ENCODE data around the gene DELE1.

DELE1 gene, protein sequence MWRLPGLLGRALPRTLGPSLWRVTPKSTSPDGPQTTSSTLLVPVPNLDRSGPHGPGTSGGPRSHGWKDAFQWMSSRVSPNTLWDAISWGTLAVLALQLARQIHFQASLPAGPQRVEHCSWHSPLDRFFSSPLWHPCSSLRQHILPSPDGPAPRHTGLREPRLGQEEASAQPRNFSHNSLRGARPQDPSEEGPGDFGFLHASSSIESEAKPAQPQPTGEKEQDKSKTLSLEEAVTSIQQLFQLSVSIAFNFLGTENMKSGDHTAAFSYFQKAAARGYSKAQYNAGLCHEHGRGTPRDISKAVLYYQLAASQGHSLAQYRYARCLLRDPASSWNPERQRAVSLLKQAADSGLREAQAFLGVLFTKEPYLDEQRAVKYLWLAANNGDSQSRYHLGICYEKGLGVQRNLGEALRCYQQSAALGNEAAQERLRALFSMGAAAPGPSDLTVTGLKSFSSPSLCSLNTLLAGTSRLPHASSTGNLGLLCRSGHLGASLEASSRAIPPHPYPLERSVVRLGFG

DNA sequence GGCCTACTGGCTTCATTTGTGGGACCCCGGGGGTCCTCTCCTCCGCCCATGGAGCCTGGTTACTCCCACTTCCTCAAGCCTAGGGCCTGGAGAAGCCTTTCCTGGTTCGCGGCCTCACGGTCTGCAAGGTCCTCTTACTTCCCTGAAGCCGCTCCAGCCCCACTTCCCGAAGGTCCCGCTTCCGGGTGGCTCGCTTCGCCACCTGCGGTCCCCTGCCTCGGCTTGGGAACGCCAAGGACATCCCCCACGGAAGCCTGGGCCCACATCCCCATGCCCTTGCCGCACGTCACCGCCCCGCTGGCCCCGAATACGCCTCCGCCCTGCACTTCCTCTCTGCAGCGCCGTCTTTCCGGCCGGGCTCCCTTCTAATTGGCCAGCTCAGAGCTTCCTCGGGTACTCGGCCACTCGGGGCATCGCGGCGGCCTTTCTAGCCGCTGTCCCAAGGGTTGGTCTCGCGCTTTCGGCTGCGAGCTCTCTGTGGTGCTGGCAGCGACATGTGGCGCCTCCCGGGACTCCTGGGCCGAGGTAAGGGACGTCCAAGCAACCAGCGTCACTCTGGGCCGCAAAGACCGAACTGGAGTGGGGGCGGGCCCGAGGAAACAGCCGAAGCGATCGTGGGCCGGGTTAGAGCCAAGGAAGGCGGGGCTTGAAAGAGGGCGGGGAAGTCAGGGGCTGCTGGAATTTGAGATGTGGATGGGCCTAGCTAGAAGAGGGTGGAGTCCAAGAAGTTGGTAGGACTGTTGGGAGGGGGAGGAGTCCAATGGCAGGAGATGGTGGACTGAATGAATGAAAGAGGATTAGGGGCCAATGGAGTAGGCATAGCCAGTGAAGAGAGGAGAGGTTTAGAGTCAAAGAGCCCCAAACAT lies at the start of gene DELE1:
TSS of gene DELE1 (plus strand) at position 424 of the 866 bp plus-strand sequence. CDS start at position 495, 71 bp downstream.
- DNase-seq, result peak; percentile 92

DNA sequence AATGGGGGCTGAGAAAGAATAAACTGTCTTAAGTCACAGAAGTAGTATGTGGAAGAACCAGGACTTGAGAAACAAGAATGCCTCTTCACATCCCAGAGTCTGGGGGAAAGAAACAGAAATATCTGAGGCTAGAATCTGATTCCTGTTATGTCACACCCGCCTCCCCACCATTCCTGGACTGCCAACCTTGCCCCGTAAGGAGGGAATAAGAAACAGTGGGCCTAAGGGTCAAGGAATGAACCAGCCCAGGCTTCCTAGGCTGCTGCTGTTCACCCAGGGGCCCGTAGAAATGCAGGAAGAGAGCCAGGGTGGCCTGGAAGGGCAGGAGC lies 49.8 kb upstream of the DELE1 start:
- DNase-seq, result no peak

DNA sequence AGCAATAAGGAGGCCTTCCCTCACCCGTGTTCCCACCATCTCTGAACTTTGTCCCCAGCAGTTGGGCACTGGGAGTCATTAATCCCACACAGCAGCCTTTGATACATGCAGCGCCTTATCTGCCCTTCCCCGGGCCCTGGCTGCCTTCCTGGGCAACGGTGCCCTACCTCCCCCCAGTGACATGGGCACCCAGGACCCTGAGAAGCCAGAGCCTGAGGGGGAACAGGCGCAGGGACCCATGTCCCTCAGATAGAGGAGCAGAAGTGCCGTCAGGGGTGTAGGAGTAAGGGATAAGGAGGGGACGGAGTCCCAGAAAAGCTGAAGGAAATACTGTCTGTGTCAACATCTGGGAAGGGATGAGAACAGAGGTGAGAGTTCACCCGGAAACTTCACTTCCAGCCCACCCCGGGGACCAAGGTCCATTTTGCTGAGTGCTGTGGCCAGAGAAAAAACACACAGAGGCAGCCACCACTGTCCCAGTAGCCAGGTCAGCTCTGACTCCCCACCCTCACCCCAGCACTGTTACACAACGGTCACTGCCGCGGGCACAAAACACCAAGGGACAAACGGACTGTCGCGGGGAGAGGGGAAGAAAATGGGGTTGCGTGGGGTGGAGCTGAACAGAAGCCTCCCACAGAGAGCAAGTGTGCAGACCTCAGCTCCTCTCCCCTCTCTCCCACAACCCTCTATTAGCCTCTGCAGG lies 49.3 kb upstream of the DELE1 start:
- no peak for DNase-seq

DNA sequence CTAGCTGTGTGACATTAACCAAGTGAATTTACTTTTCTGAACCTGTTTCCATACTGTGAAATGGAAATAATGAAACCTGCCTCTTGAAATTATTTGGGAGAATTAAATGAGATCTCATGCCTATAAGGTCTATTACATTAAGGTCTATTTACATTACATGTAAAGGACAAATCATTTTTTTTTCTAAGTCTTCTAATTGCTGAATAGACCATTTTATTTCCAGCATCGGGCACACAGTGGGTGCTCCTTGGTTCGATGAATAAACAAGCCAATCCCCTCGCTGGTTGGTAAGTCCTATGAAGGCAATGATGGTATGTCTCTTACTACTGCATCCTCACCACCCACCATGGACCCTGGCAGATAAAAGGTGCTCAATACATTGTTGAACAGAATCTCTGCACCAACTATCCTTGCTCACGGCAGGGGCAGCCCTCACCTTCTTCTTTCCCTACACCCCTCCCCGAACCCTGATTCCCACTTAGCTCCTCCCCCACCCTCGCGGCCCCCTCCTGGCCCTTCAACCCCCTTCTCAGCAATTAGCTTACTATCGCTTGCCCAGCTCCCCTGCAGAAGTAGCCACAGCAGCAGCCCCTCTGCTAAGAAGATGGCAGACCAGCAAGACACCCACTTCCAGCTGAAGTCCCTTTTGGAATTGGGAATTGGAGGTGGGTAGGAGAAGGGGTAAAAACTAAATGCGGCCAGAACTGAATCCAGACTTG lies 48.5 kb upstream of the DELE1 start:
- no peak for DNase-seq

DNA sequence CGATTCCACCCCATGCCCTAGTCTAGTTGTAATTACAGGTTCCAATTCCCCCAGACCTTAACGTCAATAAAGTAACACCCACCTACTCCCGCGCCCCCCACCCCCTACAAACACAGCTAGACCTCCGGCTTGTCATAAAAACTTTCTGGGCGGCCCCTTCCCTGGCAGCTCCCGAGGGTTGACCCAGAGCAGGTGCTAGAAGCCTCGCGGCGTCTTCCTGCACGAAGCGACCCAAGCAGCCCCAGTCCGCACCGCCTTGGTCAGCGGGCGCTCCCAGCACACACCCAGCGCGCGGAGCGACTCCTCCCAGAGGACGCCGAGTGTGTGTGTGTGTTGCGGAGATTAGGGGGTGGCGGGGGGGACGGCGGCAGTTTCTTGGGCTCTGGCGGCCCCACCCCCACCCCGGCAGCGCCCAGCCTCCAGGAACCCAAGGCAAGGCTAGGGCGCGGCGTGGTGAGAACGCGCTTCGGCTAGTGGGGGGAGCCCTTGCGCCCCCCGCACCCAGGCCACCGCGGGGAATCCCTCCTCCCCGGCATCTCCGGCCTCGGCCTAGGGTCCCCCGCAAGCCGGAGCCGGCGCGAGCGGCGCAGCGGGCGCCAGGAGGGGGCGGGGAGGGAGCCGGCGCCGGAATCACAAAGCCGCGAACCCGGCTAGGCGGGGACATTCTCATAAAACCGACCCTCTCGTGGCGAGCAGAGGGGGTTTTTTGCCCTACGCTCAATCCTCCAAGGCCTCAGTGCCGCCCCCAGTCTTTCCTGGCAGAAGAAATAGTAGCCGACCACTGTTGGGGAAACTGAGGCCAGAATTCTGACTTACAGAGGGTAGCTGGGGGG lies 47.7 kb upstream of the DELE1 start:
- peak; percentile 25 for DNase-seq

DNA sequence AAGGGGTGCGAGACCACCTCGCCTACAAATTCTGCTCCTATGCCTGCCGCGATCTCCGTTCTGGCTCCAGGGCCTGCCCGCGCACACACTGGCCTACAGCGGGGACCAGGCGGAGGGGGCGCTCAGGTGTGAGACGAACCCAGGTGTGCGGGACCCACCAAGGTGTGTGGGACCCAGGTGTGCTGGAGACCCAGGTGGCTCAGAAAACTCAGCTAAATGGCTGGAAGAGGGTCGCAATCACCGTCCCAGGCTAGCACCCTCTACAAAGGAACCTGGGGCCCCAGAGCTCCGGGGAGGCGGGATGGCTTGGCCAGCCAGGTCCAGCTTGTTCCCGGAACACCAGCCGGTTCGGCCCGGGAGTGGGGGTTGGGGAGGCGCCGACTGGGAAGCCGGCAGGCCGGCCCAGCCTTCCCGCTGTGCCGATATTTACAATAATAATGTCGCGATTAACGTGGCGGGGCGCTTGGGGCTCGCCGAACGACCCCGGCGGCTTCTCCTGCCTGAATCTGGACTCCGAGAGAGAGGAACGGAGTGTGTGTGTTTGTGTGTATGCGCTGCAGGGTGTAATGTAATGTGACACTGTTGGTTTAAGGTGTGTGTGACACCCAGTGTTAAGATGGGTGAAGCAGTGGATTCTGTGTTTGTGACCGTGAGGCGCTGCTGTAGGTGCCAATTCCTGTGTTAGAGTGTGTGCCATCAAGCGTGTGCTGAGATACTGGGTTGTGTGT lies 46.9 kb upstream of the DELE1 start:
- DNase-seq, result no peak

DNA sequence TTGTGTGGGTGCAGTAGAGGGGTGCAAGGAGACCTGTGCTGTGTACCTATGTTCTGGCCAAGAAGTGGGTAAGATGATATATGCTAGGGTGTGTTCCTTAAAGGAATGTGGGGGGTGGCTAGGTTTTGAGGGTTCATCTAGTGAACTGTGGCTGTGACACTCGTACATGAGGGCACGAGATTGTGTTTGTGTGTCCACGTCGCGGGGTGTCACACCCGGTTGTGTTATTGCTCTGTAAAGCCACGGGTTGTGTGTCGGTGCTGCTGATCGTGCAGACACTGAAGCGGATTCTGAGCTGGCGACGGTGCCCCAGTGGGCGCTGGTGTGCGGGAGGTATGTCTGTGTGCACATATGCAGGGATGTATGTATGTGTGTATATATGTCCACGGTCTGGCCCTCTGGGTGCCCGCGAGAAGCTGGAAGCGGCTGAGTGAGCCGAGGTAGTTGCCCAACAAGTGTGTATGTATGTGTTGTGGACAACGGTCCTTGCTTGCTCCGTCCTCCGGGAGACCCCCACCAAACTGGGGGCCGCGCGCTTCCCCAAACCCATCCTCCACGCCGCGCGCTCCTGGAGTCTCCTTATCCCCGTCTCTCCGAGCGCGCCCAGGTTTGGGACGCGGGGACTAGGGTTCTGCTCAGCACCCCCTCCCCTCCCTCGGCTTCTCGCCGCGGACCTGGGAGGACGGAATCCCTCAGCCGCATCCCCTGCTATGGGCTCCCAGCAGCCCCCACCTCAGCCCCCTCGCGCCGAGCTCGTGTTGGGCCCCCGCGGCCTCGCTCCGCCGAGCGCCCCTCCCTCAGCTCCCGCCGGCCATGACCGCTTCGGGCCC lies 46.1 kb upstream of the DELE1 start:
- peak; percentile 50 for DNase-seq

DNA sequence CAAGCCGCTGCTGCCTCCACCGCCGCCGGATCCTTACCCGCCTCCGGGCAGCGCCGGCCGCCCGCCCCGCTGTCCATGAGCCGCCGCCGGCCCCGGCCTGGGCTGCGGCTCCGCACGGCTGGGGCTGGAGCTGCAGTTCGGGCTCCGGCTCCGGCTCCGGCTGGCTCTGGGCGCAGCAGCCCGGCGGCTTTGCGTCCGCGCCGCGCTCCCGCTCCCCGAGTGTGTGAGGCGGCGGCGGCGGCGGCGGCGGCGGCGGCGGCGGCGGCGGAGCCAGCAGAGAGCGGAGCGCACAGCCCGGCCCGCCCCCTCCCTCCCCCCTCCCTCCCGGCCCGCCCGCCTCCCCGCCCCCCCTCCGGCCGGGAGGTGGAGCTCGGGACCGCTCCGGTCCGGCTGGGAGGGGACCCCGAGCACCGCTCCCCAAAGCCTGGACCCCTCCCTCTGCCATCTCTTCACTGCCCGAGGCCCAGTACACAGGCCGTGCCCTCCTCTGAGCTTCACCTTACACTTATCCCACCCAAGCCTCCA lies 45.4 kb upstream of the DELE1 start, which contains the start of gene PCDH1:
TSS of gene PCDH1 (minus strand) at position 225 of the 525 bp plus-strand sequence. CDS start at position 77, 148 bp downstream.
- peak; percentile 57 for DNase-seq

DNA sequence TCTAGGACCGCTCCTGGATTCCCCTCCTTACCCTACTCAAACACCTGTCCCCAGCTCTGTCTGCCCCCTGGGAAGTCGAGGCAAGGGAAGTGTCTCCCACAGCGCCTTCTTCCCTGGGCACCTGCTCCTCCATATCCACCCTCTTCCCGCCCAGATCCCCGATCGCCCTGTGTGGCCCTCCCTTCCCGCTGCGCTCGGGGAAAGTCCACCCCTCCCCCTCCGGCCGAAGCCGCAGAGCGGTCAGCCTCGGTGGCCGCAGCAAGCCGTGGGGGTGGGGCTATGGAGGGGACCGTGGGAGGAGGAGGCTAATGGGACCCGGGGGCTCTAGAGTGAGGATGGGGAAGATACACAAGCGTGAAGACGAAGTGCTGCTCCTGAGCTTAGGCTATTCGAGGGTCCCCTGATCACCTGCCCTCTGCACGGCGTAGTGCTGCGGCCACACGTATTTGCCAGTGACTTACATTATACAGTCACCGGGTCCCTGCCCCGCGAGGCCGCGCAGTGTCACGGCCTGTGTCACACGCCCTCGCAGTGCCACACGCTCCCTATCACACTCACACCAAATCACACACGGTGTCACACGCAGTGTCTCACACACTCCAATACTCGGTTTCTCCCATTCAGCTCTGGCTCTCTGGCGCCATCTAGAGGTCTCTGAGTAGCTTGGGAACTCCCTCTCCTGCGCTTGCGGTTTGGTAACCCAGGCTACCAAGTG lies 44.8 kb upstream of the DELE1 start:
- peak; percentile 94 for DNase-seq

DNA sequence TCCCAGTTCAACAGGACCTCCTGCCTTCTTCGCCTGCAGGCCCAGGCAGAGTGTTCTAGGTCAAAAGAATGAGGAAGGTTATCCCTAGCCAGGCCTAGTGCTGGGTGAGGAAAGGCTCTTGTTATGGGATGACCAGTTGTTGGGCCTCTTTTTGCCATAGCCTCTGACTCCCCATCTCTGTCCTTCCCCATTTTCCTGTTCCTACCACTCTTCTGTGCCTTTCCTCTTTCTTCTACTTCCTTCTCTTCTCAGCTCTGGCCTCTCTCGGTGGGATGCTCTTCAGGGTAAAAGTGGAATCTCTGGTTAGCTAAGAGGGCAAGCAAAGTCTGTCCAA lies 44.3 kb upstream of the DELE1 start:
- no peak for DNase-seq

DNA sequence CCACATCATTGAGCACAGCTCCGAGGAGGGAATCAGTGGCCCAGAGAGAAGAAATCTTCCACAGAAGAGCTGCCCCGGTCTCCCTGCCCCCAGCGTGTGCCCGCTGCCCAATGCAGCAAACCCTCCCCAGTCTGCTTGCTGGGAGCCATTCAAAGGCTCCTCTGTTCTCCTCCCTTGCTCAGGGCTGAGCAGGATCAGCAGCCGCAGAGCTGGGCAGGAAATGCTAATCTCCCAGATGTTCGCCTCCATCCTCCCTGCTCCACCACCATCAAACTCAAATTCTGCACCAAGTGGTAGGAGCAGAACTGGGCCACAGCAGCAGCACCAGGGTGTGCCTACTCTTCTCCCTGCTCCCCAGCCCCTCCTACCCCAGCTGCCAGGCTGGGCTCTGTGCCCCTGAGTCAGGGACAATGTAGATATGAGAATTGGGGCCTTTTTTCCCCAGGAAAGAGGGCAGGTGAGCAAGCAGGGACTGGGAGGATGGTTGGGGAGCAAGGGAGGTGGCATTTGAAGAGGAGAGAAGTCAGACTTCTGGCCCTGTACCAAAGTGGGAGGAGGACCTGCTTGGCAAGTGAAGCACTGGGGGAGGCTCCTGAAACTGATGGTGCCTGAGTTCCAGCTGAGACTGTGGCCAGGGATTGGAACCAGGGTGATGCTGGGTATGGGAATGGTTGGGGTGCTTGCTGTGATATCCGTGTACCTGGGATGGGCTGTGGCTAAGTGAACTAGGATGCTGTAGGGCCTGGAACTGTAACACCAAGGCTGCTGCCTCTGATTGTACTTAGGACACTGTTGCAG lies 43.5 kb upstream of the DELE1 start:
- no peak for DNase-seq

DNA sequence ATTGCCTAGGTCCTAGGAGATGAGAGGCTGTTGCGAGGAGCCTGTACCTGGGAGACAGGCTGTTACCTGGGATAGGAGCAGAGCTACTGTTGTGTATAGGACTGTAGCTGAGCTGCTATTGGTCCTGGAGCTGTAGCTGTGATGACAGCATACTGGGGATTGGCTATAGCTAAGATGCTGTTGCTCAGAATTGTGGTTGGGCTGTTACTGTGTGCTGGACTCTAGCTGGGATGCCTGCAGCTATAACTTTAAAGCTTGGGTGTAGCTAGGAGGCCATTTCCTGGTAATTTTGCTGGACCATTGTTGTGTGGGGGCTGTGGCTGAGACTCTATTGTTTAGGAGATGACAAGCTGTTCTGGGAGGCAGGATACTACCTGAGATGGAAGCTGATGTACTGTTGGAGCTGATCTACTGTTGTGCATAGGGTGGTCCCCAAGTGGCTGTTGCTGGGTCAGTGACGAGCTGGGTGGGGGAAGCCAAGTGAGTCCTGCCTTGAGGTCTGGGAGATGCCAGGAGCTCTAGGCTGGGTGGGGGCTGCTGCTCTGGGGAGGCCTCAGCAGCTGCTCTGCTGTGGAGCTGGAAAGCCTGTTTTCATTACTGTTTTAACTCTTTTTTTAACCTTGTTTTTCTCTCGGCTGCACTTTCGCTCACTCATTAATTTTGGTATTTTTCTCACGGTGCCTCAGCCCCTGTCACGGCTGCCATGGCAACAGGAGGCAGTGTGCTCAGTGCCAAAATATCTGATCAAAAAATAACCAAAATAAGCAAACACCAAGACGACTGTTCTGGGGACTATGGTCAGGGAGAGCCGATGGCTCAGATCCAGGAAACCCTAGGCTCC lies 42.5 kb upstream of the DELE1 start:
- no peak for DNase-seq

DNA sequence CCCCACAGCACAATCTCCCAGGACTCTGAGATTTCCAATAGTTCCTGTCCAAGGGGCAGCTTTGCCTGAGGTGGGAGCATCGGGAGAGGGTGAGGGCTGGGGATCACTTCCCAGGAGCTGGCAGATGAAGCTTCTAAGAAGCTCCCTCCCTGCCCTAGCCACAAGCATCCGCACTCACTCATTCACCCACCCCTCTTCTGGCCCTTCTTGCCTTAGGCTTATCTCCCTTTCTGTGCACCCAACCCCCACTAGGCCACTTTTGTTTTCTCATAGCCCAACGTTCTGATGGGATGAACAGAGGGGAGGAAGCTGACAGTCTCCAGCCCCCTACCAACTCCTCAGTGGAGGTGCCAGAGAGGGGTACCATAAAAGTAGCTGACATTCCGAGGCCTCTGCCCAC lies 41.8 kb upstream of the DELE1 start:
- no peak for DNase-seq

DNA sequence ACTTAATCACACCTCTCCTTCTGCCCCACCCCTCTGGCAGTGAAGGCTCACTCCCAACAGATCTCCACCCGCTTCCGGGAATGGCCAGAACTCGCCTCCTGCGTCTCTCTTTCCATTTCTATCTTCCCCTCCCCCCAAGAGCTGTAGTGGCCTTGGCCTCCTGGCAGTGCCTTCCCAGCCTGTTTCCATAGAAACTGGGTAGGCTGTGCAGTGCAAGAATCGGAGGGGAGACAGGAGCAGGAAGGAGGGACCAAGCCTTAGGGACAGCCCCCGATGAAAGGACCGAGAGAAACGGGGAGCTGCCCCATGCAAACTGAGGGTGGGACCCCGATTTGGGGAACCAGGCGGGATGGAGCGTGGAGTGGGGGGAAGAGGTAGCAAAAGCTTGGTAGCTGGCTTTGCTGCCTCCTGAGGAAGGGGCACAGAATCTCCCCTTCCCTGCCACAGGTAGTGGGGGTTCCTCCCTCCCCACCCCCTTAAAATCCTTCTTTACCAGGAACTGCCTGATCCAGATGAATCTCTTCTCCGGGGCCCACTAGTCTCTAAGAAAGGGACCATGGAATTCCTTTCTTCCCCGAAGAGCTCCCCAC lies 41.0 kb upstream of the DELE1 start:
- DNase-seq, result no peak

DNA sequence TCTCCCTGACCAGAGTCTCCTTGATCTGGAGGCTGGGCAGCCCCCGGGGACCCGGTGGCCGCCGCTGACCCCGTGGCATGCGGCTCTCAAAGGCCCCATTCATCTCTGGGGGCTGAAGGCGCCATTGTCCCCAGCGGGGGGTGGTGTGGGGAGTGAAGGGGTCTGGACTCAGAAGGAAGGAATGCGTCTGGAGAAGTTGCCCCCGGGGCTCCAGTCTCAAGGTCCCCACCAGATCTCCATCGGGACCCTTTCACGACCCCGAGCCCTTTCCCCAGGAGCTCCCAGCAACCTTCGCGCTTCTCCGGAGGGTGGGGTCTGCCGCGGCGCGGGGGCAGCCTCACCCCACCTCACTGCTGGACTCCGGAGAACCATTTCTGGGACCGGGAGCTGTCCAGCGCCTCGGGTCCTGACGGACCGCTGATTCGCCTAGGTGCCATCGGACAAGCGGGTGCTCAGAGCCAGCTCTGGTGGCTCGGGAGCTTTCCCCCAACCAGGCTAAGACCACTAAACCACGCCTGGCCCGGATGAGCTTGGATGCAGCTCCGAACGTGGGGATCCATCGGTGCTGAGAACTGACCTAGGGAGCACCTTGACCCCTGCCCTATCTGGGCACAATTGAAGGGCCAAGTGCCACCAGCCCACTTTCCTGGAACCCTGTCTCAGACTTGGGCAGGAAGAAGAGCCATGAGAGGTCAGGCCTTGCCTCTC lies 40.3 kb upstream of the DELE1 start:
- no peak for DNase-seq

DNA sequence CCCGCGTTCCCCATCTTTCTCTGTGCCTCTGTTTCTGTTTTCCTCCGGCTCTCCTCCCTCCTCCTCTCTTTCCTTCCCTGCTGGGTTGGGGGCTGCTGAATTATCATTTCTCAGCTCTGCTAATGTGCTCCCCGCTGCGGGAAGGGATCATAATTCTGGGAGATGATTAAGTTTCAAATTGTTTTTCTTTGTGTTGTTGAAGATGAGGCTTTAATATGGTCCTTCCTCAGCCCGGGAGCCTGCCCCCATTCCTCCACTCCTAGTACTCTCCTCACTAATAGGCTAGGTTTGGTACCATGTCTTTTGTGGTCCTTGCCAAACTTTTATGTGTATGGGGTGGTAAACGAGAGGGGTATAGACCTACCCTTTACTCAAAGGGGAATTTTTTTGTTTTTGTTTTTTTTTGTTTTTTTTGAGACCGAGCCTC lies 39.8 kb upstream of the DELE1 start:
- DNase-seq, result no peak

Data from CD4-positive, alpha-beta T cell treated with Interleukin-17A for 4 hours (primary cell).